DOHH2 (cell line): ENCODE measurements around the gene FGFBP1.

Experiments used
- EZH2phosphoT487 ChIP-seq: fragments of 200-600 bp; sonication (generic); IDR thresholded peaks from 2 replicates; pipeline ENCODE4 v1.6.1; 2017; ENCODE audit warnings: borderline replicate concordance, mild to moderate bottlenecking, antibody characterized with exemption, low read length, moderate library complexity, mixed read lengths
- TF ChIP-seq, protein P1 (sequence below): fragments of 200-600 bp; sonication (generic); IDR thresholded peaks from one replicate; pipeline ENCODE4 v1.5.1; 2014; ENCODE audit warnings: antibody characterized with exemption, mild to moderate bottlenecking, low read depth, low read length; ENCODE audit not compliant: poor library complexity, severe bottlenecking

DNA sequence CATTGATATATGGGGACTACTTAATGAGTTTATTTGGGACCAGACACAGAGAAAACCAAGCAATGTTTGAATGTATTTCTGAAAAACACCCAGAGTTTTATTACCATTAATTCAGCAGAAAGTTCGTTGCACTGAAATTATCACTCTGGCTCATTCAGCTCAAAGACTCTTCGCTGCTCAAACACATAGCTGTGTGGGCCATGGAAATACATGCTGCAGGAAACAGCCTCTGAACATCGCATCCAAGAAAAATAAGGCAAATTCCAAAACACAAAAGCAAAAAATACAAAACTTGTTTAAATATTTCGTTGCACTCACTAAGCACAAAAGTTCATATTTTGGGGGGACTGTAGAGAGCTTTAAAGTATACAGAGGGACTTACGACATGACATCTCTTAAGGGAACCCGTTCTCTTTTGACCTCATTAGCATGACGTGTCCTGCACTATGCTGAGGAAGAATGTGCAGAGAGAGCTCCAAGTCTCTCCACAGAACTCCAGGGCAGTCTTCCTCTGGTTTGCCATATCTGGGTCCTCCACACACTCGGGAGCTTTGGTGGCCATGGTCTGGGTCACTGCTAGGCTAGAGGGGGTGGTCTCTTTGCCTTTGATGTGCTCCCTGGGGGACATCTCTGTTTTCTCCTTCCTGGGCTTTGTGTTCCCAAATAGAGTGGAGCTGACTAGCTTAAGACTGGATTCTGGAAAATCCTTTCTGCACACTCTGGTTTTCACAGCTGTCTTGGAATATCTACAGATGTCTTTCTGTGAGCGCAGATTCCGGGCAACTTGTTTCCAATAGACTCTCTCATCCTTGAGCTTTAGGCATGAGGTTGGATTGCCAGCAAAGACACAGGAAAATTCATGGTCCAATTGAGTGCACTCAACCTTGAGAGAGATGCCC, 2.8 kb downstream of the FGFBP1 start:
- TF ChIP-seq, protein P1, sequence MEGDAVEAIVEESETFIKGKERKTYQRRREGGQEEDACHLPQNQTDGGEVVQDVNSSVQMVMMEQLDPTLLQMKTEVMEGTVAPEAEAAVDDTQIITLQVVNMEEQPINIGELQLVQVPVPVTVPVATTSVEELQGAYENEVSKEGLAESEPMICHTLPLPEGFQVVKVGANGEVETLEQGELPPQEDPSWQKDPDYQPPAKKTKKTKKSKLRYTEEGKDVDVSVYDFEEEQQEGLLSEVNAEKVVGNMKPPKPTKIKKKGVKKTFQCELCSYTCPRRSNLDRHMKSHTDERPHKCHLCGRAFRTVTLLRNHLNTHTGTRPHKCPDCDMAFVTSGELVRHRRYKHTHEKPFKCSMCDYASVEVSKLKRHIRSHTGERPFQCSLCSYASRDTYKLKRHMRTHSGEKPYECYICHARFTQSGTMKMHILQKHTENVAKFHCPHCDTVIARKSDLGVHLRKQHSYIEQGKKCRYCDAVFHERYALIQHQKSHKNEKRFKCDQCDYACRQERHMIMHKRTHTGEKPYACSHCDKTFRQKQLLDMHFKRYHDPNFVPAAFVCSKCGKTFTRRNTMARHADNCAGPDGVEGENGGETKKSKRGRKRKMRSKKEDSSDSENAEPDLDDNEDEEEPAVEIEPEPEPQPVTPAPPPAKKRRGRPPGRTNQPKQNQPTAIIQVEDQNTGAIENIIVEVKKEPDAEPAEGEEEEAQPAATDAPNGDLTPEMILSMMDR, result no peak
- no peak for TF ChIP-seq EZH2phosphoT487
